Activated T-helper 17 cell treated with anti-CD3 and anti-CD28 coated beads, Interleukin-2, amount 50 U/mL, for 72 hours (primary cell): ENCODE results near the gene WDR81. TPM values are rescaled to one million over a fixed set of nuclear protein-coding genes. Genes with fewer than 3 reads are reported as not detected.
"Not testable (repeated sequence)": the region's sequence is repeated elsewhere in the genome, so short reads cannot be mapped to it uniquely, and the experiment has no call there.

Source experiments
- ATAC-seq: fragments of 150-1000 bp; cut with Tn5 transposase; replicated peaks from 2 replicates; pipeline ENCODE4 v1.10.0; 2021; ENCODE audit warnings: mild to moderate bottlenecking, moderate library complexity
- H3K27ac Mint-ChIP-seq: one replicate; pipeline ENCODE4 v1.8.0; 2022; ENCODE audit warnings: mixed read lengths
- H3K27me3 Mint-ChIP-seq: one replicate; pipeline ENCODE4 v1.8.0; 2022; ENCODE audit warnings: mixed read lengths
- H3K36me3 Mint-ChIP-seq: one replicate; pipeline ENCODE4 v1.8.0; 2022; ENCODE audit warnings: low read depth, mild to moderate bottlenecking, mixed read lengths
- H3K4me1 Mint-ChIP-seq: one replicate; pipeline ENCODE4 v1.8.0; 2022; ENCODE audit warnings: mixed read lengths
- H3K4me3 Mint-ChIP-seq: one replicate; pipeline ENCODE4 v1.8.0; 2022; ENCODE audit warnings: mild to moderate bottlenecking, mixed read lengths
- H3K9me3 Mint-ChIP-seq: one replicate; pipeline ENCODE4 v1.8.0; 2022; ENCODE audit warnings: mixed read lengths
- total RNA-seq, 2 donors: library from RNA; stranded (reverse); gene quantifications; one replicate each; pipeline ENCODE4 v1.2.3, GENCODE V29; 2022

WDR81 gene
- total RNA-seq, 2 donors from 2014 or later, result 13.2 to 20.2 TPM

GRCh38 chr17:1765576-1765975 is 41.1 kb downstream of the WDR81 start:
- H3K27me3 Mint-ChIP-seq, result no peaks in the 10 kb centered on the region
- H3K4me1 Mint-ChIP-seq, result peaks cover 14% of the 10 kb centered on the region
- H3K9me3 Mint-ChIP-seq, result no peaks in the 10 kb centered on the region
- H3K27ac Mint-ChIP-seq, result no peak overlapping the region
- H3K36me3 Mint-ChIP-seq, result no peaks in the 10 kb centered on the region
- H3K4me3 Mint-ChIP-seq, result no peak overlapping the region
- ATAC-seq, result no peak

GRCh38 chr17:1766382-1767135 is 42.1 kb downstream of the WDR81 start:
- Mint-ChIP-seq H3K27ac (no peak overlapping the region), H3K9me3 (no peaks in the 10 kb centered on the region), H3K36me3 (no peaks in the 10 kb centered on the region), H3K27me3 (no peaks in the 10 kb centered on the region), H3K4me3 (no peak overlapping the region), H3K4me1 (peaks cover 14% of the 10 kb centered on the region)
- ATAC-seq, result no peak

GRCh38 chr17:1767358-1767757 is 42.9 kb downstream of the WDR81 start:
- H3K36me3 Mint-ChIP-seq, result no peaks in the 10 kb centered on the region
- no peaks in the 10 kb centered on the region for H3K27me3 Mint-ChIP-seq
- no peak overlapping the region for H3K4me3 Mint-ChIP-seq
- no peak for ATAC-seq
- no peaks in the 10 kb centered on the region for H3K9me3 Mint-ChIP-seq
- peak overlapping the region; percentile 38 for H3K27ac Mint-ChIP-seq
- peaks cover 10% of the 10 kb centered on the region for H3K4me1 Mint-ChIP-seq

GRCh38 chr17:1769822-1770477 is 45.4 kb downstream of the WDR81 start:
- no peak overlapping the region for H3K4me3 Mint-ChIP-seq
- H3K9me3 Mint-ChIP-seq, result no peaks in the 10 kb centered on the region
- H3K4me1 Mint-ChIP-seq, result no peaks in the 10 kb centered on the region
- ATAC-seq, result peak; percentile 29
- H3K27ac Mint-ChIP-seq, result no peak overlapping the region
- no peaks in the 10 kb centered on the region for H3K27me3 Mint-ChIP-seq
- H3K36me3 Mint-ChIP-seq, result no peaks in the 10 kb centered on the region

GRCh38 chr17:1773000-1773695 is 48.6 kb downstream of the WDR81 start:
- H3K9me3 Mint-ChIP-seq, H3K4me1 Mint-ChIP-seq, H3K36me3 Mint-ChIP-seq, H3K4me3 Mint-ChIP-seq, H3K27me3 Mint-ChIP-seq: not testable (repeated sequence)
- peak overlapping the region; percentile 20 for H3K27ac Mint-ChIP-seq
- peak; percentile 57 for ATAC-seq

- no peak overlapping the region for H3K4me3 Mint-ChIP-seq
- peaks cover 12% of the 10 kb centered on the region for H3K36me3 Mint-ChIP-seq
- ATAC-seq, result no peak
- H3K4me1 Mint-ChIP-seq, result no peaks in the 10 kb centered on the region
- no peaks in the 10 kb centered on the region for H3K27me3 Mint-ChIP-seq
- H3K27ac Mint-ChIP-seq, result no peak overlapping the region
- no peaks in the 10 kb centered on the region for H3K9me3 Mint-ChIP-seq
Observed at GRCh38 chr17:1773696-1774181, 49.2 kb downstream of the WDR81 start.

GRCh38 chr17:1774390-1775176 is 50.1 kb downstream of the WDR81 start:
- H3K27ac Mint-ChIP-seq, result no peak overlapping the region
- H3K4me3 Mint-ChIP-seq, result no peak overlapping the region
- H3K4me1 Mint-ChIP-seq, result no peaks in the 10 kb centered on the region
- H3K27me3 Mint-ChIP-seq, result no peaks in the 10 kb centered on the region
- ATAC-seq, result no peak
- H3K36me3 Mint-ChIP-seq, result peaks cover 21% of the 10 kb centered on the region
- no peaks in the 10 kb centered on the region for H3K9me3 Mint-ChIP-seq

- H3K27ac Mint-ChIP-seq, result no peak overlapping the region
- H3K9me3 Mint-ChIP-seq, result no peaks in the 10 kb centered on the region
- H3K27me3 Mint-ChIP-seq, result no peaks in the 10 kb centered on the region
- H3K4me3 Mint-ChIP-seq, result no peak overlapping the region
- no peaks in the 10 kb centered on the region for H3K4me1 Mint-ChIP-seq
- H3K36me3 Mint-ChIP-seq, result peaks cover 36% of the 10 kb centered on the region
- no peak for ATAC-seq
Observed at GRCh38 chr17:1776328-1776727, 51.8 kb downstream of the WDR81 start.

GRCh38 chr17:1776857-1777256 is 52.4 kb downstream of the WDR81 start:
- ATAC-seq, result no peak
- Mint-ChIP-seq H3K4me3 (no peak overlapping the region), H3K9me3 (no peaks in the 10 kb centered on the region), H3K27me3 (no peaks in the 10 kb centered on the region), H3K4me1 (no peaks in the 10 kb centered on the region), H3K27ac (no peak overlapping the region), H3K36me3 (peaks cover 41% of the 10 kb centered on the region)

- H3K9me3 Mint-ChIP-seq, result no peaks in the 10 kb centered on the region
Observed at GRCh38 chr17:1779571-1780131, 55.1 kb downstream of the WDR81 start.

GRCh38 chr17:1782171-1782567 is 57.7 kb downstream of the WDR81 start:
- Mint-ChIP-seq H3K4me3 (no peak overlapping the region), H3K36me3 (peaks cover 90% of the 10 kb centered on the region), H3K27ac (no peak overlapping the region), H3K4me1 (no peaks in the 10 kb centered on the region), H3K27me3 (no peaks in the 10 kb centered on the region), H3K9me3 (no peaks in the 10 kb centered on the region)
- no peak for ATAC-seq

More at GRCh38 chr17:1779571-1780131, 55.1 kb downstream of the WDR81 start:
- Mint-ChIP-seq H3K4me3 (no peak overlapping the region), H3K27me3 (no peaks in the 10 kb centered on the region), H3K4me1 (no peaks in the 10 kb centered on the region), H3K27ac (no peak overlapping the region), H3K36me3 (peaks cover 69% of the 10 kb centered on the region)
- ATAC-seq, result no peak

- no peak overlapping the region for H3K4me3 Mint-ChIP-seq
- H3K27me3 Mint-ChIP-seq, result no peaks in the 10 kb centered on the region
- no peak for ATAC-seq
- H3K36me3 Mint-ChIP-seq, result peaks cover 88% of the 10 kb centered on the region
- no peak overlapping the region for H3K27ac Mint-ChIP-seq
- H3K9me3 Mint-ChIP-seq, result no peaks in the 10 kb centered on the region
- H3K4me1 Mint-ChIP-seq, result no peaks in the 10 kb centered on the region
Observed at GRCh38 chr17:1783271-1783670, 58.8 kb downstream of the WDR81 start.

GRCh38 chr17:1783834-1784611 is 59.5 kb downstream of the WDR81 start:
- Mint-ChIP-seq H3K4me1 (no peaks in the 10 kb centered on the region), H3K27ac (no peak overlapping the region), H3K27me3 (no peaks in the 10 kb centered on the region), H3K4me3 (no peak overlapping the region), H3K9me3 (no peaks in the 10 kb centered on the region), H3K36me3 (peaks cover 81% of the 10 kb centered on the region)
- ATAC-seq, result no peak
